H1 (cell line): ENCODE data around the gene KLRD1. TPM values are rescaled to one million over a fixed set of nuclear protein-coding genes. Genes with fewer than 3 reads are reported as not detected.

Source experiments
- CTCF ChIA-PET: fragments of 300-600 bp; sonication (Branson Sonifier 250); formaldehyde crosslinking; loops from one replicate; lab custom pipeline; 2021; ENCODE audit not compliant: partially characterized antibody; lab: Charles Lee
- POLR2A ChIA-PET: fragments of 300-600 bp; sonication (Branson Sonifier 250); formaldehyde crosslinking; loops from one replicate; lab custom pipeline; 2021; ENCODE audit warnings: inconsistent platforms; ENCODE audit not compliant: partially characterized antibody; lab: Charles Lee
- DNase-seq, 2 experiments: peaks; one replicate each; pipeline versions ENCODE4 v3.0.0 to v3.0.0-alpha.2; 2010 to 2022; ENCODE audit warnings: low spot score in 2 of 2, low read depth in 1 of 2, mixed read lengths in 1 of 2
- FAIRE-seq: peaks from 2 replicates; lab custom pipeline; 2011; peaks lifted over from hg19 to GRCh38; lab: Jason Lieb, UNC
- H2AFZ ChIP-seq: 2 replicates; pipeline ENCODE4 v1.8.1; 2012; ENCODE audit warnings: low read length, inconsistent platforms
- H2AK5ac ChIP-seq: 2 replicates; pipeline ENCODE4 v1.6.1; 2013; ENCODE audit warnings: low read depth, low read length
- H2BK120ac ChIP-seq: replicated peaks from 2 replicates; pipeline ENCODE3; 2013; ENCODE audit warnings: low read depth, low read length, inconsistent platforms
- H2BK12ac ChIP-seq: 2 replicates; pipeline ENCODE4 v1.6.1; 2013; ENCODE audit warnings: low read depth, low read length
- H2BK15ac ChIP-seq: 2 replicates; pipeline ENCODE4 v1.6.1; 2013; ENCODE audit warnings: low read length
- H2BK20ac ChIP-seq: 2 replicates; pipeline ENCODE4 v1.6.1; 2013; ENCODE audit warnings: low read length
- H2BK5ac ChIP-seq: 2 replicates; pipeline ENCODE4 v1.6.1; 2013; ENCODE audit warnings: low read depth, low read length
- H3K14ac ChIP-seq: 2 replicates; pipeline ENCODE4 v1.6.1; 2013; ENCODE audit warnings: inconsistent platforms; ENCODE audit not compliant: insufficient read length
- H3K18ac ChIP-seq: 2 replicates; pipeline ENCODE4 v1.6.1; 2013; ENCODE audit warnings: low read length; ENCODE audit errors: extremely low read depth
- H3K23ac ChIP-seq: 2 replicates; pipeline ENCODE4 v1.6.1; 2013; ENCODE audit warnings: inconsistent platforms; ENCODE audit not compliant: insufficient read length
- H3K23me2 ChIP-seq: 2 replicates; pipeline ENCODE4 v1.6.1; 2013; ENCODE audit warnings: low read depth, low read length
- H3K27ac ChIP-seq: 2 replicates; pipeline ENCODE4 v1.6.1; 2011; ENCODE audit warnings: low read depth, low read length, inconsistent platforms
- H3K27me3 ChIP-seq, 4 experiments: replicated peaks in 1 of 4; 1 replicate in 1 of 4; 2 replicates in 3 of 4; pipeline versions ENCODE4 v1.6.1 to v1.8.1; 2011 to 2013; ENCODE audit warnings: low read length in 3 of 4, mild to moderate bottlenecking in 3 of 4, inconsistent platforms in 2 of 4, mixed read lengths in 2 of 4, moderate library complexity in 1 of 4; ENCODE audit not compliant: control insufficient read depth in 3 of 4, insufficient read depth in 3 of 4; ENCODE audit errors: extremely low read depth in 1 of 4
- H3K36me3 ChIP-seq, 4 experiments: 2 replicates each; pipeline versions ENCODE4 v1.6.1 to v1.8.1; 2011 to 2013; ENCODE audit warnings: mild to moderate bottlenecking in 4 of 4, low read length in 3 of 4, moderate library complexity in 2 of 4, control low read depth in 1 of 4, inconsistent platforms in 1 of 4; ENCODE audit not compliant: insufficient read depth in 4 of 4, control insufficient read depth in 2 of 4
- H3K4ac ChIP-seq: replicated peaks from 2 replicates; pipeline ENCODE3; 2013; ENCODE audit warnings: low read length, low read depth, mixed read lengths, inconsistent platforms; ENCODE audit not compliant: insufficient read length
- H3K4me1 ChIP-seq, 4 experiments: replicated peaks in 1 of 4; 1 replicate in 1 of 4; 2 replicates in 3 of 4; pipeline versions ENCODE4 v1.6.1 to v1.8.1; 2011 to 2013; ENCODE audit warnings: low read length in 3 of 4, inconsistent platforms in 2 of 4, mixed read lengths in 1 of 4; ENCODE audit not compliant: insufficient read depth in 4 of 4, control insufficient read depth in 3 of 4
- H3K4me2 ChIP-seq, 2 experiments: 2 replicates each; pipeline versions ENCODE4 v1.6.1 to v1.8.1; 2011 to 2013; ENCODE audit warnings: low read depth in 2 of 2, low read length in 2 of 2, control low read depth in 1 of 2, inconsistent platforms in 1 of 2, mild to moderate bottlenecking in 1 of 2; ENCODE audit not compliant: insufficient read depth in 1 of 2
- H3K4me3 ChIP-seq, 4 experiments: fragments of 200-600, 300-600 bp in 1 of 4; sonication (generic), shearing (Covaris generic), sonication (Bioruptor Twin) in 1 of 4; 2 replicates each; pipeline versions ENCODE4 v1.5.1 to v1.8.1; 2011 to 2016; ENCODE audit warnings: low read length in 4 of 4, low read depth in 3 of 4, control low read depth in 2 of 4, inconsistent platforms in 2 of 4, mild to moderate bottlenecking in 2 of 4, mixed read lengths in 1 of 4, moderate library complexity in 1 of 4; ENCODE audit not compliant: insufficient read depth in 2 of 4; ENCODE audit errors: extremely low read depth in 1 of 4
- H3K56ac ChIP-seq: replicated peaks from 2 replicates; pipeline ENCODE3; 2013; ENCODE audit warnings: low read depth, mild to moderate bottlenecking, mixed read lengths, low read length, inconsistent platforms; ENCODE audit not compliant: insufficient read length
- H3K79me1 ChIP-seq: 2 replicates; pipeline ENCODE4 v1.6.1; 2013; ENCODE audit warnings: low read depth, low read length, control low read depth
- H3K79me2 ChIP-seq, 2 experiments: 2 replicates each; pipeline versions ENCODE4 v1.6.1 to v1.8.1; 2012 to 2013; ENCODE audit warnings: low read length in 2 of 2, mild to moderate bottlenecking in 2 of 2, inconsistent platforms in 1 of 2; ENCODE audit not compliant: insufficient read depth in 2 of 2, control insufficient read depth in 1 of 2
- H3K9ac ChIP-seq, 4 experiments: replicated peaks in 1 of 4; 1 replicate in 1 of 4; 2 replicates in 3 of 4; pipeline versions ENCODE4 v1.6.1 to v1.8.1; 2011 to 2013; ENCODE audit warnings: low read depth in 3 of 4, low read length in 3 of 4, control low read depth in 2 of 4, mild to moderate bottlenecking in 2 of 4, moderate library complexity in 2 of 4, inconsistent platforms in 1 of 4; ENCODE audit errors: extremely low read depth in 1 of 4
- H3K9me3 ChIP-seq, 2 experiments: 2 replicates each; pipeline versions ENCODE4 v1.6.1 to v1.8.1; 2012 to 2013; ENCODE audit warnings: mild to moderate bottlenecking in 2 of 2, moderate library complexity in 2 of 2, control low read depth in 1 of 2, inconsistent platforms in 1 of 2, low read depth in 1 of 2, low read length in 1 of 2, mixed read lengths in 1 of 2; ENCODE audit not compliant: insufficient read depth in 2 of 2
- H4K20me1 ChIP-seq, 2 experiments: replicated peaks in 1 of 2; 2 replicates each; pipeline versions ENCODE3 to v1.8.1; 2011 to 2013; ENCODE audit warnings: inconsistent platforms in 2 of 2, low read length in 2 of 2, mild to moderate bottlenecking in 1 of 2; ENCODE audit not compliant: insufficient read depth in 2 of 2, control insufficient read depth in 1 of 2
- H4K5ac ChIP-seq: 2 replicates; pipeline ENCODE4 v1.6.1; 2013; ENCODE audit warnings: low read length, low read depth, mixed read lengths, inconsistent platforms; ENCODE audit not compliant: insufficient read length
- H4K8ac ChIP-seq: 2 replicates; pipeline ENCODE4 v1.8.0; 2013; ENCODE audit warnings: mild to moderate bottlenecking, moderate library complexity, low read length, inconsistent platforms; ENCODE audit not compliant: insufficient read depth; ENCODE audit errors: extremely low read depth
- H4K91ac ChIP-seq: replicated peaks from 2 replicates; pipeline ENCODE3; 2013; ENCODE audit warnings: low read length, mixed read lengths, inconsistent platforms; ENCODE audit not compliant: insufficient read length
- BRCA1 ChIP-seq: IDR thresholded peaks from 2 replicates; pipeline ENCODE4 v1.6.1; 2012; ENCODE audit warnings: low read depth, low read length, improper control_type of control experiment
- CHD2 ChIP-seq: IDR thresholded peaks from 2 replicates; pipeline ENCODE4 v1.6.1; 2012; ENCODE audit warnings: low read length, improper control_type of control experiment
- E2F6 ChIP-seq: IDR thresholded peaks from 2 replicates; pipeline ENCODE4 v1.6.1; 2012; ENCODE audit warnings: inconsistent platforms
- KDM4A ChIP-seq: IDR thresholded peaks from one replicate; pipeline ENCODE4 v1.7.1; 2012; ENCODE audit warnings: low read depth, mild to moderate bottlenecking, moderate library complexity, low read length, inconsistent platforms; ENCODE audit not compliant: severe bottlenecking
- NANOG ChIP-seq: IDR thresholded peaks from 2 replicates; pipeline ENCODE4 v1.6.1; 2011; ENCODE audit warnings: low read length, low read depth, mild to moderate bottlenecking, inconsistent platforms; ENCODE audit not compliant: insufficient read depth, poor library complexity, severe bottlenecking
- NRF1 ChIP-seq: IDR thresholded peaks from 2 replicates; pipeline ENCODE4 v1.6.1; 2011; ENCODE audit warnings: mild to moderate bottlenecking, low read depth, low read length, improper control_type of control experiment
- RNF2 ChIP-seq: fragments of 200-900, 300-1000 bp; sonication (generic); IDR thresholded peaks from 2 replicates; pipeline ENCODE4 v1.7.1; 2016; ENCODE audit warnings: borderline replicate concordance, low read depth, mild to moderate bottlenecking, antibody characterized with exemption, low read length; ENCODE audit not compliant: poor library complexity, severe bottlenecking; ENCODE audit errors: missing control alignments
- USF2 ChIP-seq: IDR thresholded peaks from 2 replicates; pipeline ENCODE4 v1.6.1; 2011; ENCODE audit warnings: low read length, improper control_type of control experiment
- WGBS, 2 experiments: shearing (Covaris generic) in 1 of 2; methylation state at CpG; one replicate each; pipeline versions ENCODE4 v1.1.6 to v1.1.7; 2013 to 2015; ENCODE audit warnings: low lambda C conversion rate in 2 of 2, mixed read lengths in 2 of 2, inconsistent platforms in 1 of 2, low coverage in 1 of 2, missing lambda C conversion rate in 1 of 2; ENCODE audit not compliant: insufficient replicate concordance in 2 of 2, insufficient coverage in 1 of 2, insufficient read length in 1 of 2; ENCODE audit errors: extremely low coverage in 1 of 2, missing lambda C conversion rate in 1 of 2; 5-methylcytosine and 5-hydroxymethylcytosine counted together
- polyA plus RNA-seq, 7 experiments: library from polyadenylated mRNA; depleted of rRNA in 3 of 7; stranded (reverse) in 5 of 7; unstranded in 2 of 7; fragments of >200 nt in 5 of 7; fragments of 200-250 nt in 2 of 7; gene quantifications; 1 replicate in 5 of 7; 2 replicates in 1 of 7; 4 replicates in 1 of 7; pipeline versions ENCODE4 v1.2.1 to v1.2.3, GENCODE V29; 2011 to 2013; ENCODE audit warnings: missing spikeins in 2 of 7, mixed read lengths in 2 of 7
- total RNA-seq: library from RNA; stranded (reverse); fragmentation: NEBNext Ultra II Directional; extraction: Animal tissue kit (Norgen Biotek cat#: 25700); gene quantifications from 2 replicates; pipeline ENCODE4 v1.2.1, GENCODE V29; 2021

KLRD1 gene
- total and polyA plus RNA-seq, 2 of the 8 experiments (the other 6 are each of a cell fraction or from before 2014, with no cell fraction given): under 0.01 to 0.06 TPM

- Histone ChIP-seq H3K27me3 (no peaks in the 10 kb centered on the region), H4K5ac (no peak overlapping the region), H2AK5ac (no peak overlapping the region), H3K27ac (no peak overlapping the region), H2BK20ac (no peak overlapping the region), H2BK120ac (no peak overlapping the region), H4K8ac (no peak overlapping the region), H3K4ac (no peak overlapping the region), H3K4me3 (no peak overlapping the region), H3K9ac (no peak overlapping the region), H3K79me2 (no peaks in the 10 kb centered on the region), H3K23me2 (no peaks in the 10 kb centered on the region), H2BK5ac (no peak overlapping the region), H2BK12ac (no peak overlapping the region), H3K23ac (no peak overlapping the region), H3K14ac (no peak overlapping the region), H3K36me3 (no peaks in the 10 kb centered on the region), H2BK15ac (no peak overlapping the region), H3K18ac (no peak overlapping the region), H3K79me1 (no peaks in the 10 kb centered on the region), H4K91ac (no peak overlapping the region), H3K4me2 (no peak overlapping the region), H3K4me1 (no peaks in the 10 kb centered on the region), H4K20me1 (no peaks in the 10 kb centered on the region), H2AFZ (no peak overlapping the region), H3K9me3 (no peaks in the 10 kb centered on the region), H3K56ac (no peak overlapping the region)
- ChIA-PET CTCF (no interaction called here), POLR2A (no interaction called here)
- no peak for DNase-seq
- TF ChIP-seq BRCA1: no peak
- TF ChIP-seq E2F6: no peak
- TF ChIP-seq NANOG: no peak
- TF ChIP-seq CHD2: no peak
- TF ChIP-seq NRF1: no peak
- TF ChIP-seq RNF2: no peak
- TF ChIP-seq USF2: no peak
- no peak for TF ChIP-seq KDM4A
- 94% methylated on average over 6 of the region's 6 CpGs; no CpG with 5 or more reads in 1 of the 2 experiments for WGBS, 2 experiments
- no peak for FAIRE-seq
Observed at GRCh38 chr12:10289005-10289754, 18.5 kb upstream of the KLRD1 start.
